SK-MEL-5 (cell line): ENCODE measurements around the gene S100A13. TPM values are rescaled to one million over a fixed set of nuclear protein-coding genes. Genes with fewer than 3 reads are reported as not detected.
"Not testable (repeated sequence)": the region's sequence is repeated elsewhere in the genome, so short reads cannot be mapped to it uniquely, and the experiment has no call there.

Experiments used
- DNase-seq: peaks from one replicate; pipeline ENCODE4 v3.0.0-alpha.2; 2016; ENCODE audit warnings: low read depth, low spot score
- in situ Hi-C: cut with HindIII; loops from 2 replicates; pipeline ENCODE4 v1.10.0; 2016; ENCODE audit warnings: low sequenced_read_pairs, high pct_unique_total_duplicates, low pct_unique_long_range_greater_than_20kb
- total RNA-seq: library from RNA; depleted of rRNA; stranded (reverse); fragments of >200 nt; shearing (Covaris generic); gene quantifications from 2 replicates; pipeline ENCODE4 v1.2.3, GENCODE V29; 2014

S100A13 gene
- total RNA-seq, 1 experiment from 2014 or later, result 247 TPM

DNA sequence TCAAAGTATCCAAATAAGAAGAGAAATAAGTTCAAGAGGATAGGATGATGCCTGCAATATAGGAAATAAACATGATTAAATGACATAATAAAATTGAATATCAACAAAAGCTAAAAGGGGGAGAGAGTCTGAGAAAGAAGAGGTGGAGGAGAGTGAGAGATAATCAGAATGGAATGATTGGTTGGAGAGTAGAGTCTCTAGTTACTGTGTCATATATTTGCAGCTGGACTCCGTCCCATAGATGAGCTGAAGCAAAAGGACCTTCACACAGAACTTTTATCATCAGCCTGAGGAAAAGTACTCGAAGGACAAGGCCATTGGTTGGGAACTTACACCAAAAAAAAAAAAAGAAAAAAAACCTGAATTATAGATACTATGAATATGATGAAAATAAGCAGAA, 38.8 kb downstream of the S100A13 start:
- DNase-seq, result no peak
- in situ Hi-C loops, result no loop called here

DNA sequence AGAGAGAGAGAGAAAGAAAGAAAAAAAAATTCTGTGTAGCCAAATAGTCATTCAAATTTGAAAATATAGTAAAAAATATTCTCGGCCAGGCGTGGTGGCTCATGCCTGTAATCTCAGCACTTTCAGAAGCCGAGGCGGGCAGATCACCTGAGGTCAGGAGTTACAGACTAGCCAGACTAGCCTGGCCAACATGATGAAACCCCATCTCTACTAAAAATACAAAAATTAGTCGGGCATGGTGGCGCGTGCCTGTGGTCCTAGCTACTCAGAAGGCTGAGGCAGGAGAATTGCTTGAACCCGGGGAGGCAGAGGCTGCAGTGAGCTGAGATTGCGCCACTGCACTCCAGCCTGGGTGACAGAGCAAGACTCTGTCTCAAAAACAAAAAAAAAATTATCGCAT, 39.3 kb downstream of the S100A13 start:
- in situ Hi-C loops, DNase-seq: not testable (repeated sequence)

- no peak for DNase-seq
- in situ Hi-C loops, result no loop called here
These were observed 40.0 kb downstream of the S100A13 start for GRCh38 chr1:153587314-153587713.

GRCh38 chr1:153586347-153586746, 41.0 kb downstream of the S100A13 start:
- in situ Hi-C loops, result no loop called here
- DNase-seq, result no peak

DNA sequence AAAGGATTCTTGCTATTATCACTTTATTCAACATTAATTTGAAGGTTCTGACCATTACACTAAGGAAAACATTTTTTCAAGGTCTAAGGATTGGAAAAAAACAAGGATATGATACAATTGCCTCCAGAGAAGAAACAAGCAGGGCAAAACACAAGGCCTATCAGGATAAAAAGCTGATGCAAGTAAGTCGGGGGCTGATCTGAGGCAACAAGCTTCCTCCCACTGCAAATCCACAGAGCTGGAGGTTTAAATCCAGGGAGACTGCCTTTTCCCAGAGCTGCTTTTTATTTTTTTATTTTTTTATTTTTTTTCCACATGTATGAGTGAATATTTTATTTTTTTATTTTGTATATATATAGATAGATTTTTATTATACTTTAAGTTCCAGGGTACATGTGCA, 42.3 kb downstream of the S100A13 start:
- in situ Hi-C loops, result no loop called here

GRCh38 chr1:153583976-153584375, 43.3 kb downstream of the S100A13 start:
- no peak for DNase-seq
- in situ Hi-C loops, result no loop called here

More for the DNA sequence above, 42.3 kb downstream of the S100A13 start:
- no peak for DNase-seq

DNA sequence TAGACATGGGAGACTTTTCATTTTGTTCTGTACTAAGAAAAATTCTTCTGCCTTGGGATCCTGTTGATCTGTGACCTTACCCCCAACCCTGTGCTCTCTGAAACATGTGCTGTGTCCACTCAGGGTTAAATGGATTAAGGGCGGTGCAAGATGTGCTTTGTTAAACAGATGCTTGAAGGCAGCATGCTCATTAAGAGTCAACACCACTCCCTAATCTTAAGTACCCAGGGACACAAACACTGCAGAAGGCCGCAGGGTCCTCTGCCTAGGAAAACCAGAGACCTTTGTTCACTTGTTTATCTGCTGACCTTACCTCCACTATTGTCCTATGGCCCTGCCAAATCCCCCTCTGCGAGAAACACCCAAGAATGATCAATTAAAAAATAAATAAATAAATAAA, 43.8 kb downstream of the S100A13 start:
- in situ Hi-C loops, result not testable (repeated sequence)

DNA sequence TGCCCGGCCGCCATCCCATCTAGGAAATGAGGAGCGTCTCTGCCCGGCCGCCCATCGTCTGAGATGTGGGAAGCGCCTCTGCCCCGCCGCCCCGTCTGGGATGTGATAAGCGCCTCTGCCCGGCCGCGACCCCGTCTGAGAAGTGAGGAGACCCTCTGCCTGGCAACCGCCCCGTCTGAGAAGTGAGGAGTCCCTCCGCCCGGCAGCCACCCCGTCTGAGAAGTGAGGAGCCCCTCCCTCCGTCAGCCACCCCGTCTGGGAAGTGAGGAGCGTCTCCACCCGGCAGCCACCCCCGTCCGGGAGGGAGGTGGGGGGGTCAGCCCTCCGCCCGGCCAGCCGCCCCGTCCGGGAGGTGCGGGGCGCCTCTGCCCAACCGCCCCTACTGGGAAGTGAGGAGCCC, 44.5 kb downstream of the S100A13 start:
- in situ Hi-C loops, result not testable (repeated sequence)

More for the DNA sequence above, 43.8 kb downstream of the S100A13 start:
- not testable (repeated sequence) for DNase-seq

DNA sequence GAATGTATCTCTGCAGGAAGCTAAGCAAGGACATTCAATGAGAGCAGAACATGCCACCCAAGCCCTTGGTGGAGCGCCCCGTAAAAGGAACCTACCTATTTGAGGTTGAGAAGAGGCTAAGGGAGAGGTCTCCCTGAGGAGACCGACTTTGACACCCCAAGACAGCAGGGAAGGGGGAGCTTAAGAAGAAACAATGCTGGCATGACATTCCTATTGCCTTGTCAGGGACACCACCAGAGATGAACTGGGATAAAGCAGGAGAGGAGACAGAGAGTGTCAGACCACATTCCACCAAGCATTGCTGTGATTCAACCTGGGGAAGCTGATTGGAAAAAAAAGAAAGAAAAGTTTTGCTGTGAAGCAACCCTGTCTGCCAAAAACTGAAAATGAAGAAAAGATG, 48.4 kb downstream of the S100A13 start:
- in situ Hi-C loops, result no loop called here
- DNase-seq, result no peak

More for the DNA sequence above, 44.5 kb downstream of the S100A13 start:
- DNase-seq, result not testable (repeated sequence)

- DNase-seq, result no peak
- in situ Hi-C loops, result no loop called here
These were observed 48.8 kb downstream of the S100A13 start for GRCh38 chr1:153578490-153578889.

DNA sequence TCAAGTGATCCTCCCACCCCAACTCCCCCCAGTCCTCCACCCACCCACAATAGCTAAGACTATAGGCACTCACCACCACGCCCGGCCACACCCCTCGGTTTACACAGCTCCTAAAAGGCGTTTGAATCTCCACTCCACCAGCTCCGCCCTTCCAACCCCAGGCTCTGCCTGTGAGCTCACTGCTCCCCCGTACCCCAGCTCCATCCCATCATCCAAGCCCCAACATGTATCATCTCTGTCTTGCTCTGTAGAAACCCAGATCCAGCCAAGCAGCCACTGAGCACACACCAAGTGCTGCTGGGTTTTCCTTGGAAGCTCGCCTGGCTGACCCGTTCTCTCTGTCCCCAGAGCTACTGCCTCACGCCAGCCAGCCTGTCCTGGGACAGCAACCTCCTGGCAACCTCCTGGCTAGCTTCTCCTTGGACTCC, 49.7 kb downstream of the S100A13 start:
- in situ Hi-C loops, result no loop called here
- no peak for DNase-seq

DNA sequence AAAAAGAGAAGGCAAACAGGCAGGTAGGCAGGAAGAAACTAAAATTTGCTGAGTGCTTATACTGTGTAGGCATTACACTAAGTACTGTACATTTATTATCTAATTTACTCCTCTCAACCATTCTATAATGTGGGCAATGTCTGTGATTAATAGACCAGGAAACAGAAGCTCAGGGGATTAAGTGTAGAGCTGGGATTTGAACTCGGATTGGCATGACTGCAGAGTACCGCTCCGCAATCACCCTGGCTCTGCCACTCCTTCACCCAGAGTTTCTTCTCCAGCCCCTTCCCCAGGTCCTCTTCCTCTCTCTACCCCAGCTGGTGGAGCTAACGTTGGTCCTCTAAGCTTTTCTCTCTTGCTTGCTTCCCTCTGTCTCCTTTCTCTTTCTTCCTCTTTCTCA, 50.2 kb downstream of the S100A13 start:
- no peak for DNase-seq
- in situ Hi-C loops, result no loop called here

GRCh38 chr1:153575497-153575896, 51.8 kb downstream of the S100A13 start:
- in situ Hi-C loops, DNase-seq: not testable (repeated sequence)

DNA sequence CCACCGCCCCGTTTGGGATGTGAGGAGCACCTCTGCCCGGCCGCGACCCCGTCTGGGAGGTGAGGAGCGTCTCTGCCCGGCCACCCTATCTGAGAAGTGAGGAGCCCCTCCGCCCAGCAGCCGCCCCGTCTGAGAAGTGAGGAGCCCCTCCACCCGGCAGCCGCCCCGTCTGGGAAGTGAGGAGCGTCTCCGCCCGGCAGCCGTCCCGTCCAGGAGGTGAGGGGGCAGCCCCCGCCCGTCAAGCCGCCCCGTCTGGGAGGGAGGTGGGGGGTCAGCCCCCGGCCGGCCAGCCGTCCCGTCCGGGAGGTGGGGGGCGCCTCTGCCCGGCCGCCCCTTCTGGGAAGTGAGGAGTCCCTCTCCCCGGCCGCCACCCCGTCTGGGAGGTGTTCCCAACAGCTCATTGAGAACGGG, 52.2 kb downstream of the S100A13 start:
- in situ Hi-C loops, DNase-seq: not testable (repeated sequence)

DNA sequence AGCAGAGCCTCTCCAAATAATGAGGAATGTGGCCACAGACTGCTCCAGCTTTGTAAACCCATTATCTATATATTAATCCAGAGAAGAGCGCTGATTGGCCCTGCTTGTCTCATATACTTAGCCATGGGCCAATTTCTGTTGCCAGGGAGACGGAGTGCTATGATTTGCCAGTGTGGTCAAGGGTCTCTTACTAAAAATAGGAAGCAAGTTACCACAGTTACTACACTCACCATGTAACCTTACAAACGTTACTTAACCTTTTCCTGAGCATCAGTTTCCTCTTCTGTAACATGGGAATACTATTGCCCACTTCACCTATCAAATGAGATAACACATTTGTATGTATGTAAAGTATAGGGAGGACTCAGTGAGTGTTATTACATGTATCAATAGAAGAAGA, 54.0 kb downstream of the S100A13 start:
- DNase-seq, result no peak
- in situ Hi-C loops, result no loop called here

DNA sequence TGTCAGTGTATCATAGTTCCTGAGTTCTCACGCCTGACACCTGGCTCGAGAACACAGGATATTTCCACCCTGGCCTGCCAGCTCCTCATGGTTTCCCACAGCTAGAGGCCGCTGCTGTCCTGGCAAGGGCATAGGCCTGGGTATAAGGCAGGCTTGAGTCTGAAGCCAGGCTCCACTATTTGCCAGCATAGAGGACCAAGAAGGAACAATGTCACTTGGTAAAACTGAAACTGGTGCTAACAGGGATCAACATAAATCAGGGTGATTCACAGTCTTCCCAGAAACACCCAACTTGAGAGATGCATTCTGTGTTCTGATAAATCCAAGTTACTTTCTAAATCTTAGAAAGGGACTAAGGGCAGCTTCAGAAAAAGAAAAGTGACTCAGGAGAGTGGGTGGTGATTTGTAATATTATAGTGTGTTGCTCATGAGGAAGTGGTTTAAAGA, 54.7 kb downstream of the S100A13 start:
- DNase-seq, result peak; percentile 93
- in situ Hi-C loops, result no loop called here

DNA sequence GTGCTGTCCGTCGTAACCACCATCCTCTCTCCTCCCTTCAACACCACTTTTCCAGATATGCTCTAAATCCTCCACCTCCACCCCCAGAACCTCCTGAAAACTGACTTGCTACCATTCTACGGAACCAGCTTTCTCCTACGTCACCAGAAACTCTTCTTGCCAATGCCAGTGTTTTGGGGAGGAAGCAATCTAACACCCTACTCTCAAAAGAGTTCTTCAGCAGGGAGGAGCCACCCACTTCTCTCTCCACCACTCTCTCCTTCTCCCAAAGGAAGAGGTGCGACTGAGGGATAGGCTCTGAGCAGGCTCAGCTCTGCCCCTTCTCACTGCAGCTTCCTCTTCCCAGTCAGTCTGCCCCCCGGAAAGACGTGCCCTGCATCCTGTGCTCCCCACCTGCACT, 55.6 kb downstream of the S100A13 start:
- in situ Hi-C loops, result no loop called here
- DNase-seq, result no peak

GRCh38 chr1:153570874-153571273, 56.4 kb downstream of the S100A13 start:
- no peak for DNase-seq
- in situ Hi-C loops, result no loop called here

- in situ Hi-C loops, result no loop called here
- DNase-seq, result no peak
These were observed 57.8 kb downstream of the S100A13 start for GRCh38 chr1:153569465-153569864.
